ENCODE measurements around the gene ECM2. TPM values are rescaled to one million over a fixed set of nuclear protein-coding genes. Genes with fewer than 3 reads are reported as not detected.

Gene ECM2
- total RNA-seq, 2 experiments from 2014 or later, result not detected

DNA sequence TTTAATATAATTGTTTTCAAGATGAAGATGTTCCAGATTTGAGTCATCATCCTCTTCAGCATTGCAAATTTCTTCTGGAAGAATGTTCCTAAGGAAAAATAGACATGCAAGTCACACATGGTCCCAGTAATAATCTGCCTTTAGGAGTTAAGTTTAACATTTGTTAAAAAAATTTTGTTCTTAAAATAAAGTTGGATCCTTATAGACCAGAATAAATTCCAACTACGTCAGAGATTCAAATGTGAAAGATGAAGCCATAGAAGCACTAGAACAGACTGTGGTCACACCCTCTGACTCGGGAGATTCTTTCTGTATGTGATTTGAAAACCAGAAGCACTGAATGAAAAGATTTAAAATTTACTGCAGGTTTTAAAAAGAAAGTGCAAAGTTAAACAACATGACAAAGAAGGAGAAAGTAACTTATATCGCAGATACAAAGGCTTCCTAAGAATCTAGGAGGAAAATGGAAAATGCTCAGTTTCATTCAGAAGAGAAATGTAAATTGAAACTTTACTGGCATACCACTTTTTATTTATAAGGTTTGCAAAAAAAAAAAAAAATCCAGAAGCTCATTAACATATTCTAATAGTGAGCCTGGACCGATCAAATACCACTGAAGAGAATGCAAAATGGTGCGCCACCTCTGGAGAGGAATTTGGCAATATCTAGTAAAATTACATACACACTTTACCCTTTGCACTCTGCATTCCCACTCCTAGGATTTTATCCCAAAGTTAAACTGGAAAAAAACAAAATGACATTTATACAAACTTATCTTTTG lies 39.2 kb downstream of the ECM2 start:
- no peak overlapping the region for H3K4me3 Mint-ChIP-seq
- no peak for DNase-seq
- H3K27me3 Mint-ChIP-seq, result no peaks in the 10 kb centered on the region
- H3K4me1 Mint-ChIP-seq, result peaks cover 2% of the 10 kb centered on the region
- no peak overlapping the region for H3K27ac Mint-ChIP-seq
- H3K36me3 Mint-ChIP-seq, result no peaks in the 10 kb centered on the region
- H3K9me3 Mint-ChIP-seq, result no peaks in the 10 kb centered on the region

- H3K4me1 Mint-ChIP-seq, result peaks cover 4% of the 10 kb centered on the region
- H3K4me3 Mint-ChIP-seq, result no peak overlapping the region
- no peak overlapping the region for H3K27ac Mint-ChIP-seq
- no peaks in the 10 kb centered on the region for H3K36me3 Mint-ChIP-seq
- H3K9me3 Mint-ChIP-seq, result no peaks in the 10 kb centered on the region
- no peaks in the 10 kb centered on the region for H3K27me3 Mint-ChIP-seq
- no peak for DNase-seq
Observed at GRCh38 chr9:92494856-92495255, 40.9 kb downstream of the ECM2 start.

DNA sequence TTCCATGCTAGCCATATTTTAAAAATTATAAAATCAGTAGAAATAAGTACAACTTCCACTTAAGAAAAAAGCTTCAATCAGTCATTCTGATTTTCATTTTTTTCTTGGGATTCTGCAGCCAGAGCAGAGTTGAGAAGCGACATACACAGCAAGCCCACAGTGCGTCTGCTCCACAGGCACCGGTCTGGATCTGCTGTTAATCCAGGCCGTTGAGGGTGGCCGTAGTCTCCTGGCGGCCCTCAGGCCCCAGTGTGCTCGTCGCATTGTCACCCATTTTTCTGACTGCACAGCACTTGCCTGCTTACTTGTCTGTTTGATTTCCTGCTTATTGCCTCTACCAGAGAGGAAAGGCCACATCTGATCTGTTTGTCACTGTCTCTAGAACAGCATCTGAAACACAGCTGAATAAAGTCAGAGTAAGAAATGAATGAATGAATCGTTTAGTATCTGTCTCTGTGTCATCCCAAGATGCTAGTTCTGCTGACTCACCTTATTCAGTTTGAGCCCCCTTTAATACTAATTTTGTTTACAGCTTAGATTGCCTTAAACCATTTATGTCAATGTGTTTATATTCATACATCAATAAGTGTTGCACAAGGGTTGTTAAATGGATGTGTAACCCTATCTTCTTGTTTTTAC lies 41.9 kb downstream of the ECM2 start:
- H3K9me3 Mint-ChIP-seq, result no peaks in the 10 kb centered on the region
- no peak overlapping the region for H3K27ac Mint-ChIP-seq
- no peak overlapping the region for H3K4me3 Mint-ChIP-seq
- no peak for DNase-seq
- H3K36me3 Mint-ChIP-seq, result no peaks in the 10 kb centered on the region
- peaks cover 4% of the 10 kb centered on the region for H3K4me1 Mint-ChIP-seq
- no peaks in the 10 kb centered on the region for H3K27me3 Mint-ChIP-seq

DNA sequence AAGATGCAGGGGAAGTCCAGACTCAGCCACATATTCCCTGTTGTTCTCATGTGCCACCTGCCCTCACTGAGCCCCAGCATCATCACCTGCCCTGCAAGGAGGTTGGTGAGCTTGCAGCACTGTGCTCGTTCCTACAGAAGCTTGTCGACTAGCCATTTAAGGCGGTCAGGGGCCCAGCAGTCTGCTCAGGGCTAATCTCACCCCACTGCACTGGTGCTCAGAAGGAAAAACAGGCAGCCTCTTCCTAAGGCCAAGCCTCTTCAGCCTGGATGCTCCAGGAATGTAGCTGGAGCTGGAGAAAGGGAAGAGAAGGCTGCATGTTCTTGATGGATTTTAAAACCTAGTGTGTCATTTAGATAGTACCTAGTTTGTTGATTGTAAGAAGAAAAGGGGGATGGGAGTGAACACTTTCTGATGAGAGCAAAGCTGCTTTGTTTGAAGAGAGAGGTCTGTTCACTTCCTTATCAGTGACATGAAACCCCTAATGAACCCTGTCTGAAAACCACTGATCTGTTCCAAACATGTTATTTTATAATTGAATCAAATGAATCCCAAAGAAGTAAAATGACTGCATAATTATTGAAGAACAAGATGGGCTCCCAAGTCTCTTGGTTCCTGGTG lies 42.9 kb downstream of the ECM2 start:
- no peak overlapping the region for H3K27ac Mint-ChIP-seq
- peaks cover 4% of the 10 kb centered on the region for H3K4me1 Mint-ChIP-seq
- H3K36me3 Mint-ChIP-seq, result no peaks in the 10 kb centered on the region
- H3K4me3 Mint-ChIP-seq, result no peak overlapping the region
- H3K9me3 Mint-ChIP-seq, result no peaks in the 10 kb centered on the region
- no peaks in the 10 kb centered on the region for H3K27me3 Mint-ChIP-seq
- no peak for DNase-seq

- DNase-seq, result no peak
- H3K4me3 Mint-ChIP-seq, result no peak overlapping the region
- H3K27me3 Mint-ChIP-seq, result no peaks in the 10 kb centered on the region
- H3K4me1 Mint-ChIP-seq, result peaks cover 2% of the 10 kb centered on the region
- no peaks in the 10 kb centered on the region for H3K36me3 Mint-ChIP-seq
- no peak overlapping the region for H3K27ac Mint-ChIP-seq
- H3K9me3 Mint-ChIP-seq, result no peaks in the 10 kb centered on the region
Observed at GRCh38 chr9:92488681-92489550, 46.9 kb downstream of the ECM2 start.

GRCh38 chr9:92486371-92486770 lies 49.4 kb downstream of the ECM2 start:
- Mint-ChIP-seq H3K27me3 (no peaks in the 10 kb centered on the region), H3K9me3 (no peaks in the 10 kb centered on the region), H3K4me1 (peaks cover 2% of the 10 kb centered on the region), H3K36me3 (no peaks in the 10 kb centered on the region), H3K27ac (no peak overlapping the region), H3K4me3 (no peak overlapping the region)
- DNase-seq, result no peak

DNA sequence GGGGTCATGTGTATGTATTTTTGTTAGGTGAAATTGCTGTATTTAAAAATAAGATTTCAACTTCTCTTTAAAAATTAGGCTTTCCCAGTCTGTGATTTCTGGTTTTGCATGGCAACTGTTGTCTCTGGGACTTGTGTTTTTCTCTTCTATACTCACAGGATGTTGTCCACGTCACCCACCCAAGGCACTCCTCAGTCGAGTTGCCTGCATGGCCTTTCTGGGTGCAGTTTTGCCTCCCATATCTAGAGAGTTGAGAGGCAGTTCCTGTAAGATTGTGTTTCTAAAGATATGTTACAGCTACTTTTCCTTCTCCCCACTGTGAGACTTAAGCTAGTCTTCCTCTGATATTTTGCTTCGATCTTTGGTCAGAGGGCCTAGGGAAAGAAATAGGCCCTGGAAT lies 51.2 kb downstream of the ECM2 start:
- H3K27me3 Mint-ChIP-seq, result no peaks in the 10 kb centered on the region
- no peak overlapping the region for H3K27ac Mint-ChIP-seq
- H3K9me3 Mint-ChIP-seq, result no peaks in the 10 kb centered on the region
- no peak for DNase-seq
- peaks cover 5% of the 10 kb centered on the region for H3K4me1 Mint-ChIP-seq
- H3K36me3 Mint-ChIP-seq, result no peaks in the 10 kb centered on the region
- no peak overlapping the region for H3K4me3 Mint-ChIP-seq

DNA sequence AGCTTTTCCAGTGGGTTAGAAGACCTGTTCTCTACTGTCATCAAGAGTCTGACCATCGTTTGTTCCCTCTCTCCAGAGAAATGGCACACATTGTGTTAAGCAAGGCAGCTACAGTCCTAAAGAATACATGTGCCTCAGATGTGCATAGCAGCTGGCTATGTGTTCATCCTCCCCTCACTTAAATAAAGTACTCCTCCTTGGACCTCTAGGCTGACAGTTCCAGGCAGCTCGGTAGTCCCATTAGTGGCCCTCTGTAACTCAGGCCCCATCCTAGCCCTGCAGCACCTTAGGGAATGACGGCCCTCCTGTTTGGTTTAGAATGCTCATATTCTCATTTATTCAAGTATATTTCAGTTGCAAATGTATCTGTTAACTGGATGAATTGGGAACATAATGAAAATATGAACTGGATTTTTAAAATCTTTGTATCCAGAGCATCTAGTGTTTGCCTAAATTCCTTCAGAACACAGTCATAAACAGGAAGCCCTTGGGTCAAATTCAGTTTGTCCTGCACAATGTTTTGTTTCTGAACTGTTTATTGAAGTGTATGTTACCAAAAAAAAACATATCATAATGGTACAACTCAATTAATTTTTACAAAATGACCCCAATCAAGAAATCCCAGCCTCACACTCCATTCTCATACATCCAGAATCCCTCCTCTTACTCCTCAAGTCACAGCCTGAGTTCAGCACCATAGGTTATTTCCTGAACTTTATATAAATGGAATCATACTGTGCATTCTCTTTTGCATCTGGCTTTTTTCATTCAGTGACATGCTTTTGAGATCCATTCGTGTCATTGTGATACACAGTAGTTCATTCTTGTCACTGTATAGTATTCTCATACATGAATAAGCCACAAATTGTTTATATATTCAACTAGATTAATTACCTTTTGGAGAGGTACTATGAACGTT lies 51.9 kb downstream of the ECM2 start:
- Mint-ChIP-seq H3K9me3 (no peaks in the 10 kb centered on the region), H3K27me3 (no peaks in the 10 kb centered on the region), H3K4me3 (no peak overlapping the region), H3K27ac (no peak overlapping the region), H3K4me1 (peaks cover 5% of the 10 kb centered on the region), H3K36me3 (no peaks in the 10 kb centered on the region)
- DNase-seq, result no peak

- DNase-seq, result no peak
- H3K9me3 Mint-ChIP-seq, result no peaks in the 10 kb centered on the region
- H3K36me3 Mint-ChIP-seq, result no peaks in the 10 kb centered on the region
- no peak overlapping the region for H3K4me3 Mint-ChIP-seq
- H3K27ac Mint-ChIP-seq, result no peak overlapping the region
- peaks cover 5% of the 10 kb centered on the region for H3K4me1 Mint-ChIP-seq
- no peaks in the 10 kb centered on the region for H3K27me3 Mint-ChIP-seq
Observed at GRCh38 chr9:92482805-92483204, 53.0 kb downstream of the ECM2 start.

DNA sequence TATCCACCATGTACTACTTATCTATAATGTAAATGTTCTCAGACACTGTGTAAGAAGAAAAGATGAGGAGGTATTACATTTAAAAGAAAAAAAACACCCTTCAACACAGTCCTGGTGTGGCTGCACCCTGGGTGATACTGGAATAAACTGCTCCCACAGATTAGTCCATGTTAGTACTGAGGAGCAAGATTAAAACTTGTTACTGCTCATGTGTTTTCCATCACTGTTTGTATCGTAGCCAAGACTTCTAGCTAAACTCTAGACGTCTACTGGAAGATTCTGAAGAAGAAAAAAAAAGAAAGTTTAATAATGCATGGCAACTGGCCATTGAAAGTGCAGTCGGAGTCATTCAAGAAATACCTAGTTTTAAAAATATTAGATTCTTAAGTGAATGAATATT lies 53.5 kb downstream of the ECM2 start, which contains the start of gene ASPN:
Gene ASPN (minus strand): TSS at position 178 of the 400 bp plus-strand sequence.
- Mint-ChIP-seq H3K9me3 (no peaks in the 10 kb centered on the region), H3K36me3 (no peaks in the 10 kb centered on the region), H3K4me1 (peaks cover 5% of the 10 kb centered on the region), H3K4me3 (no peak within 1 kb of the TSS), H3K27me3 (no peaks in the 10 kb centered on the region), H3K27ac (no peak within 1 kb of the TSS)
- DNase-seq, result no peak

- DNase-seq, result no peak
Observed at GRCh38 chr9:92480986-92481633, 54.7 kb downstream of the ECM2 start.

DNA sequence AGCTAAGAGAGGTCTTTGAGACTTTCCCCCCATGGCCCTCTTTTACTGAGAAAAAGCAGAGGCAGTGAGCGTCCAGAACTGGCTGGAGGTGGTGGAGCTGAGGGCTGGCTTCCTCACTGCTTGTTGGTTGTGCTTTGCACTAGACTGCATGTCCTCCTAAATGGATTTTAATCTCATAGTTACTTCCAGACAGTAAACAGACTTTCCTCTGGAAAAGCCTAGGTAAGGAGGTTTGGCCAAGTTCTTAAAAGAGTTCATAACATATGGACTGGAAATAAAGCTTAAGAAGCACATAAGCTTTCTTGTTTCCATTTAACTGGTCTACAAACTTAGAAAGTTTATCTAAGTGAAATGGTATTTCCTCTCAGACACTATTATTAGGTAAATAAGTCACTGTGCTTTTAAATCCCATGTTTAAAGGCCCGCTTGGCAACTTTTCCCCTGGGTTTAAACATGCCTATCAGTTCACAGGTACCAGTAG lies 55.5 kb downstream of the ECM2 start:
- Mint-ChIP-seq H3K27ac (no peak overlapping the region), H3K36me3 (no peaks in the 10 kb centered on the region), H3K4me3 (no peak overlapping the region), H3K4me1 (peaks cover 5% of the 10 kb centered on the region), H3K27me3 (no peaks in the 10 kb centered on the region), H3K9me3 (no peaks in the 10 kb centered on the region)
- DNase-seq, result no peak

More at GRCh38 chr9:92480986-92481633, 54.7 kb downstream of the ECM2 start:
- no peaks in the 10 kb centered on the region for H3K9me3 Mint-ChIP-seq
- no peaks in the 10 kb centered on the region for H3K36me3 Mint-ChIP-seq
- H3K4me3 Mint-ChIP-seq, result no peak overlapping the region
- no peaks in the 10 kb centered on the region for H3K27me3 Mint-ChIP-seq
- no peak overlapping the region for H3K27ac Mint-ChIP-seq
- peaks cover 5% of the 10 kb centered on the region for H3K4me1 Mint-ChIP-seq

GRCh38 chr9:92479346-92479745 lies 56.4 kb downstream of the ECM2 start:
- H3K27ac Mint-ChIP-seq, result no peak overlapping the region
- H3K27me3 Mint-ChIP-seq, result no peaks in the 10 kb centered on the region
- H3K4me3 Mint-ChIP-seq, result no peak overlapping the region
- H3K9me3 Mint-ChIP-seq, result no peaks in the 10 kb centered on the region
- H3K4me1 Mint-ChIP-seq, result peaks cover 5% of the 10 kb centered on the region
- no peak for DNase-seq
- H3K36me3 Mint-ChIP-seq, result no peaks in the 10 kb centered on the region
